ENCODE data around the gene PAGE1. TPM values are rescaled to one million over a fixed set of nuclear protein-coding genes. Genes with fewer than 3 reads are reported as not detected.
"Not testable (repeated sequence)": the region's sequence is repeated elsewhere in the genome, so short reads cannot be mapped to it uniquely, and the experiment has no call there.

PAGE1 gene, protein sequence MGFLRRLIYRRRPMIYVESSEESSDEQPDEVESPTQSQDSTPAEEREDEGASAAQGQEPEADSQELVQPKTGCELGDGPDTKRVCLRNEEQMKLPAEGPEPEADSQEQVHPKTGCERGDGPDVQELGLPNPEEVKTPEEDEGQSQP
- total RNA-seq = not detected

DNA sequence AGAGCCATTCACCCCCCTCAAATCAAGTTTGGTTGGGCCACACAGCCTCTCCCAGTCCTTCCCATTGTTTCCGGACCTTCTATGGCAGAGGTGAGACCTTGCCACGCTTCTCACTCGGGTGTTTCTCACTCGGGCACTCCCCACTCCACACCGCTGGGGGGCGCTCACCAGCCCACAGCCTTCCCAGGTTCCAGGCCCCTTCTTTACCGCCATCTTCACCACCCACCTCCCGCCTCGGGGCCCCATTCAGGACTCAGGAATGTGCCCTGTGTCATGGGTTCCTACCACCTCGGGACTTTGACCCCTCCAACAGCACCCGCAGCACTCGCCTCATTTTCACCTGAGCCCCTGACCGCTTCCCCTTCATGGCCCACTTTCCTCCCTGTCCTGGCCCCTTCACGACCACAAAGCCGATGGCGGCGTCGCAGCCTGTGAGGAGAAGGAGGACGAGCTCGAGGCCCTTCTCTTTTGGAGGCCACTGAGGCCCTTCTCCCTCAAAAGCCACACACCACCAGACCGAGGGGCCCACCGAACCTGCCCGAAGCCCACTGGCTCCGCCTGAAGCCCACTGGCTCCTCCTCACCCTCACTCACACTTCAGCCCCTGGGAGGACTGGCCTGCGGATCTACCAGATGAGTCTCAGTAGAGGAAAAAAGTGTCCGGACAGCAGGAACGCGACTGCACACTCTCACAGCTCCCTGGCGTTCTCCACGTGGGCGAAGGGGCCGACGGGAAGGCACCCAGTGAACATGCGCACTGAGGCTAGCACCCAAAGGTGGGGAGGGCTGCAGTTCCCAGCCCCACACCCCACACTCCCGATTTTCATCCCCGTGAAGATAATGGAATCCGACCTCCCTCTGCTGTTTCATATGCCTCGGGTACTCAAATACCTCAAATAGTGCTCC lies at the start of gene PAGE1:
Gene PAGE1, minus strand, starts transcription at position 709 of the 905 bp plus-strand sequence. CDS start 1,214 bp downstream, outside the sequence.
- H3K36me3 Mint-ChIP-seq (ENCODE audit: insufficient read depth in 2 of 2) = no peaks in the 10 kb centered on the region
- ATAC-seq (replicated peaks in 1 of 2) (no peak), DNase-seq (no peak)
- no peak within 1 kb of the TSS for H3K27ac Mint-ChIP-seq
- no peak within 1 kb of the TSS for H3K4me3 Mint-ChIP-seq
- H3K9me3 Mint-ChIP-seq = peaks cover 0 to 3% of the 10 kb centered on the region in 2 donors
- no peaks in the 10 kb centered on the region for H3K4me1 Mint-ChIP-seq (ENCODE audit: low read depth)
- H3K27me3 Mint-ChIP-seq (ENCODE audit: low read depth) = peaks cover 18% of the 10 kb centered on the region

DNA sequence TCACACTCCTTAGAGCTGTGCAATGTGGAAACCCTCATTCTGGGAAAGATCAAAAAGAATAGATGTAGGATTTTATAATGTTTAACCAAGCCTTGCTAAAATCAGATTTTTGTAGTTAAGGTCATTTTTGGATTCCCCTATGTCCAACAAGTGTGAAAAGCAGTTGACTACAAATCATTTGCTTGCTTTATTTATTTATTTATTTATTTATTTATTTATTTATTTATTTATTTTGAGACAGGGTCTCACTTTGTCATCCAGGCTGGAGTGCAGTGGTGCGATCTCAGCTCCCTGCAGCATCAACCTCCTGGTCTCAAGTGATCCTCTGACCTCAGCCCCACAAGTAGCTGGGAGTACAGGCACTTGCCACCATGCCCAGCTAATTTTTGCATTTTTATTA lies 45.7 kb upstream of the PAGE1 start:
- H3K4me3 Mint-ChIP-seq; H3K36me3 Mint-ChIP-seq (ENCODE audit: insufficient read depth in 2 of 2); DNase-seq; ATAC-seq (replicated peaks in 1 of 2); H3K9me3 Mint-ChIP-seq; H3K27ac Mint-ChIP-seq; H3K4me1 Mint-ChIP-seq (ENCODE audit: low read depth): not testable (repeated sequence)
- peaks cover 44% of the 10 kb centered on the region for H3K27me3 Mint-ChIP-seq (ENCODE audit: low read depth)

DNA sequence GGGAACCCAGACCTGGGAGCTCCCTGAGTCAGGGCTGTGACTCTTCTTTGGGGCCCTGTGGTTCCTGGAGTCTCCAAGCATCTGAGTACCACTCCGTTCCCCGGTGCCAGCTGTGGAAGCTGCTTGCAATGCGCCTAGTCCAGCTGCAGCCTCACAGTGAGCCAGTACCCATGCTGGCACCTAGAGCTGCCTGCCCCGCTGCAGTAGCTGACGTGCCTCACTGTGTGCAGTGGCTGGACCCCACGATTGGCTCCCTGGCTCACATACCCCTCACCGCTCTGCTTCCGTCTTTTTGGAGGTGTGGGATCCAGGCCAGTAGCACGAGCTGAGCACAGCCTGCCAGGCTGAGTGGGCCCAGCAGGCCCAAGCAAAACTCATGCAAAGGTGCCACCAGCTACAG lies 32.1 kb upstream of the PAGE1 start:
- Mint-ChIP-seq H3K9me3 (no peaks in the 10 kb centered on the region), H3K27ac (no peak overlapping the region), H3K4me3 (no peak overlapping the region), H3K27me3 (ENCODE audit: low read depth) (peaks cover 9% of the 10 kb centered on the region), H3K36me3 (ENCODE audit: insufficient read depth in 2 of 2) (no peaks in the 10 kb centered on the region), H3K4me1 (ENCODE audit: low read depth) (no peaks in the 10 kb centered on the region)
- ATAC-seq (replicated peaks in 1 of 2) (no peak), DNase-seq (no peak)

DNA sequence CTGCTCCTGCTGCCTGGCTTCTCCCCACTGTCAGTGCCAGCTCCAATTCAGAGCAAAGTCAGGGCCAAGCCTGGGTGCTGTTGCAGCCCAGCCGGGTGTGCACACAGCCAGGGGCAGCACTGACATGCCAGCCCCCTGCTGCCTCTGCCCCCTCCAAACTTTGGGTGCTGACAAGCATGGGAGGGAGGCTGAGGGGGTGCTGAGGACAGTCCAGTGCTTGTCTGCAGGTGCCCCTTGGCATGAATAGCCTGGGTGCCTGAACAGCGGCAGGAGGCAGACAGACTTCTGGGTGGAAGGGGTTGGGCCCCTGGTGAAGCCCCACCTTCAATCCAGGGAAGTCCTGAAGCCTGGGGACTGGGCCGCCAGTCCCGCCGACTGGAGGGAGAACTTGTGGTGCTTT lies 31.2 kb upstream of the PAGE1 start:
- ATAC-seq (replicated peaks in 1 of 2) = no peak
- Mint-ChIP-seq H3K27me3 (ENCODE audit: low read depth) (peaks cover 9% of the 10 kb centered on the region), H3K9me3 (no peaks in the 10 kb centered on the region), H3K4me1 (ENCODE audit: low read depth) (no peaks in the 10 kb centered on the region), H3K36me3 (ENCODE audit: insufficient read depth in 2 of 2) (no peaks in the 10 kb centered on the region), H3K4me3 (no peak overlapping the region), H3K27ac (no peak overlapping the region)
- DNase-seq = no peak

DNA sequence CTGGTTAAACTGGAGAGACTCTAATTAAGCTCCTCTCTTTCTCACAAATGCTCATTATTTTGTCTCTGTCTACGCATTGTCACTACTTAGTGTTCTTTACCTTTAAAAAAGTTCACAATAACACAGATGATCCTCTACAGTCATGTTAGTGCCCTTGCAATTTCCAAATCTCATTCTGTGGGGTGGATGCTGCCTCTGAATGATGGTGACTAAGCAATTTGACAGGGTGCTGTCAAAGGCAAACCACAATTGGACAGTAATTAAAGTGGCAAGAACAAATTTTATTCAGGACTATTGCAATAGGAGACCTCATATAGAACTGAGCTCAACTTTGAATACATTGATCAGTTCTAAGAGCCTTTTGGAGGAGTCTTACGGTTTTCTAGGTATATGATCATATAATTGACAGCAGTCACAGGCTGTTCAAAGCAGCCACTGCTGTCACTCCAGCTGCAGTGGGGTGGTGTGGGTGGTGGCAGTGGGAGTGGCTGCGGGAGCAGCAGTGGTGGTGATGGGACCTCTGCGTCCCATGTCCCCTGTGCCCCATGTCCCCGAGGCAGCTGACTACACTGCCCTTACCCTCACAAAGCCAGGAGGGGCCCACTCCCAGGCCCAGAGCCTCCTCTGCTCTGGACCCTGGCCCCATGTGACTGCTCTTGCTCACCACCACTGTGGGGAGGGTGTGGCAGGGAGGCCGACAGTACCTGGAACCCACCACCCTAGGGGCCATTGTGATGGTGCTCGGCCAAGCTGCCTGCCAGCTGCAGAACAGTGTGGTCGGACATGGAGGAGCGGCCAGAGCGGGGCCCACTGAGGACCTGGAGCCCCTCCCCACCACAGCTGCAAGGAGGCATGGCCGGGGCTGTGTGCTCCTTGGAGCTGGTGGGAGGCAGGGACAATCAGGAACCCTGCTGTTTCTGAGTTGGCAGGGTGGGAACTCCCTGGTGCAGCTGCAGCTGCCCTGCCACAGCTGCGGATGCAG lies 30.4 kb upstream of the PAGE1 start:
- peaks cover 11% of the 10 kb centered on the region for H3K27me3 Mint-ChIP-seq (ENCODE audit: low read depth)
- H3K4me3 Mint-ChIP-seq = no peak overlapping the region
- no peaks in the 10 kb centered on the region for H3K36me3 Mint-ChIP-seq (ENCODE audit: insufficient read depth in 2 of 2)
- no peak overlapping the region for H3K27ac Mint-ChIP-seq
- ATAC-seq (replicated peaks in 1 of 2) (no peak), DNase-seq (no peak)
- H3K9me3 Mint-ChIP-seq = no peaks in the 10 kb centered on the region
- H3K4me1 Mint-ChIP-seq (ENCODE audit: low read depth) = no peaks in the 10 kb centered on the region

DNA sequence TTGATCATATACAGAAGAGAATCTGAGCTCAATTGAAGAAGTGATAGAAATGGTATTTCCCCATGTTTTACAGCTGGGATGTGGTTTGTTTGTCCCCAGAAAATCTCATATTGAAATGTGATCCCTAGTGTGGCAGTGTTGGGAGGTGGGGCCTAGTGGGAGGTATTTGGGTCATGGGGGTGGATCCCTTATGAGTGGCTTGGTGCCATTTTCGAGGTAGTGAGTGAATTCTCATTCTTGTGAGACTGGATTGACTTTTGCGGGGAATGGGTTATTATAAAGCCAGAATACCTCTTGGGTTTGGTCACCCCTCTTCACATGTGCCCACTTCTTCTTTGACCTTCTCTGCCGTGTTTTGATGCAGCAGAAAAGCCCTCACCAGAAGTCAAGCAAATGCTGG lies 29.6 kb upstream of the PAGE1 start:
- no peak for ATAC-seq (replicated peaks in 1 of 2)
- Mint-ChIP-seq H3K4me1 (ENCODE audit: low read depth) (no peaks in the 10 kb centered on the region), H3K4me3 (no peak overlapping the region), H3K9me3 (no peaks in the 10 kb centered on the region), H3K27me3 (ENCODE audit: low read depth) (peaks cover 16% of the 10 kb centered on the region), H3K27ac (no peak overlapping the region), H3K36me3 (ENCODE audit: insufficient read depth in 2 of 2) (no peaks in the 10 kb centered on the region)
- no peak for DNase-seq

DNA sequence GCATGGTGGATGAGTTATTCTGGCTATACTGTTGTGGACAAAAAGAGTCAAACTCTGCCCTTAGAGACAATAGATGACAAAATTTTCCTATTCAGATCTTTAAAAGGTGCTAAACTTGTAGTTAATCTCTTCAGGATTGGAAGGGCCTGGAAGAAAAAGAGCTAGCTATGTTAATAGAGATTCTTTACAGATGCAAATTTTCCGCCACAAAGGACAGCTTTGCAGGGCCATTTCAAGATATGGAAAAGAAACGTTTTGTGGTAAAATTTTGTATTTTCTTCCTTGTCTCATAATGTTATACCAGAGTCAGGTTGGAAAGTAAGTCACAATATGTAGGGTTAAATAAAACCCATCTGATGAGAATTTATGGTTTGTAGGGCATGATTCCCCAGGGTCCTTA lies 24.3 kb upstream of the PAGE1 start:
- DNase-seq; H3K4me1 Mint-ChIP-seq (ENCODE audit: low read depth); H3K4me3 Mint-ChIP-seq; H3K9me3 Mint-ChIP-seq; H3K27ac Mint-ChIP-seq; ATAC-seq (replicated peaks in 1 of 2); H3K36me3 Mint-ChIP-seq (ENCODE audit: insufficient read depth in 2 of 2): not testable (repeated sequence)
- H3K27me3 Mint-ChIP-seq (ENCODE audit: low read depth) = peaks cover 46% of the 10 kb centered on the region

DNA sequence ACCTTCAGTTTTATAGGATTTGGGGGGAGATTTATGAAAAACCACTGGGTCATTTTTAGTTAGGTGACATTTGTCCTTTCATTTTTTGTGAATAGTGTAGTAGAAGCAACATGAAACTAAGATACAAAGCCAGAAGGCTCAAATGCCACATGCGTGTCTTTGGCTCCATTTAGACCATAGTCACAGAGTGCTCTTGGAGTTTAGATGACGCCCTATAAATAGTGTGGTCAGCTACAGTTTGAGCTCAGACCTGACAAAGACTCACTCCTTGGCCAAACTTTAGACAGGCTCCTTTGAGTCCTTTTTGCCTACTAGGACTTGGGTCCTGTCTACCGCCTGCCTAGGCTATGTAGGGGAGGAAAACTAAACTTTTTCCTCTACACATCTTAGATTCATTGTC lies 16.8 kb upstream of the PAGE1 start:
- Mint-ChIP-seq H3K27me3 (ENCODE audit: low read depth) (peaks cover 40% of the 10 kb centered on the region), H3K36me3 (ENCODE audit: insufficient read depth in 2 of 2) (no peaks in the 10 kb centered on the region), H3K9me3 (no peaks in the 10 kb centered on the region), H3K4me1 (ENCODE audit: low read depth) (no peaks in the 10 kb centered on the region), H3K27ac (no peak overlapping the region), H3K4me3 (no peak overlapping the region)
- ATAC-seq (replicated peaks in 1 of 2) = no peak
- DNase-seq = no peak

DNA sequence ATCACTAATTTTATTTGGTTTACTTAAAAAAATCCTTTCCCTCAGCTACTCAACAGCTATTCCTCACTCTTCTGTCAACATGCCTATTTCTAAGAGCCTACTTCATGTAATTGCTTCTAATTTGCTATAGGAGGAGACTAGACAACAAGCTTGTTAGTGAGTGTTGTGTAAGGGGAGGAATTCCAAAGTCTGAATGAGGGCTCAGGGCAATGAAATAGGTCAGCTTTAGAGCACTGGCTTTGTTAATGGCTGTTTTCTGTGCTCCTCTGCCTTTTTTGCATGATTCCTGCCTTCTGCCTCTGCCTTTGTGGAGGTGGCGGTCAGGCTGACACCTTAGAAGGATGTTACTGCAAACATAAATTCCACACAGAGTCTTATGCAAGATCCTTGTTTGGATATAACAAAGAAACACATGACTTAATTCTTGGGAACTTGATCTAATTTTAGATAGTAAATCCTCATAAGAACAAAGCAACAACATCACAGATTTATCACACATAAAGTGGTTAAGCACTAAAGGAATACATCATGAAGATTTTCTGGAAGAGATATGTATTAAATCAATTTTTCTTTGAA lies 15.0 kb upstream of the PAGE1 start:
- H3K36me3 Mint-ChIP-seq (ENCODE audit: insufficient read depth in 2 of 2) = no peaks in the 10 kb centered on the region
- H3K4me1 Mint-ChIP-seq (ENCODE audit: low read depth) = no peaks in the 10 kb centered on the region
- peaks cover 51% of the 10 kb centered on the region for H3K27me3 Mint-ChIP-seq (ENCODE audit: low read depth)
- H3K27ac Mint-ChIP-seq = no peak overlapping the region
- DNase-seq (no peak), ATAC-seq (replicated peaks in 1 of 2) (no peak)
- no peaks in the 10 kb centered on the region for H3K9me3 Mint-ChIP-seq
- H3K4me3 Mint-ChIP-seq = no peak overlapping the region

DNA sequence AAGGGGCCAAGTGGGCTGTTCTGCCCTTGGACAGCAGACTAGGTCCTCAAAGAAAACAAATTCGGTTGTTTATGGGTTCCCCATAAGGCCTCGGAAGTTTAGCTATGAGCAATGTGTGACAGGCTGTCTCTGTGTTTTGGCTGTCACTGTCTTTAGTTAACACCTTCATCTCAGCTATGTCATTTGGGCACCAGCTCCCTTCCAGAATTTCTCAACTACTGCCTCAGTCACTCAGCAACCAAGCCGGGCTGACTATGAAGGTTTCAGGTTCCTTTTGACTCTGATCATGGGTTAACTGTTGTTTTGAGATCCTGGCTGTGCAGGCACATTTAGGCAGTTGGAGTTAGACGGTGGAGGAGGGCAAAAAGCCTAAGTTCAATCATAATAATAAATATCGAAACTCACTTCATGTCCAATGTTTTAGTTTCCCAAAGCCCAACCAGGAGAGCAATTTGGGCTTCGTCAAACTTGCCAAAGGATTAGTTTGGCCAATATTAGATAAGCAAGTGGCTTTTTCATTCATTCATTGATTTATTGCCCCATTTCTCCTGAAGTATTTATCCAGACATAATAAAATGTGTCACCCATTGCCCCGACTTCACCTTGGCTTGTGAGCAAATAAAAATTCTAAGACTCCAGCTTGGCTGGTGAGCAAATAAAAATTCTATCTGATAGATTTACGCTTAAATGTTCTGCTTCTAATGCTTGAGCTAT lies 9.1 kb upstream of the PAGE1 start:
- no peaks in the 10 kb centered on the region for H3K36me3 Mint-ChIP-seq (ENCODE audit: insufficient read depth in 2 of 2)
- no peaks in the 10 kb centered on the region for H3K4me1 Mint-ChIP-seq (ENCODE audit: low read depth)
- H3K4me3 Mint-ChIP-seq = peak overlapping the region in 1 of 2 donors; percentile 47
- ATAC-seq (replicated peaks in 1 of 2) = peak; percentile 72 to 98
- DNase-seq = peak; percentile 5 to 19
- H3K27me3 Mint-ChIP-seq (ENCODE audit: low read depth) = peaks cover 45% of the 10 kb centered on the region
- H3K27ac Mint-ChIP-seq = no peak overlapping the region
- no peaks in the 10 kb centered on the region for H3K9me3 Mint-ChIP-seq

DNA sequence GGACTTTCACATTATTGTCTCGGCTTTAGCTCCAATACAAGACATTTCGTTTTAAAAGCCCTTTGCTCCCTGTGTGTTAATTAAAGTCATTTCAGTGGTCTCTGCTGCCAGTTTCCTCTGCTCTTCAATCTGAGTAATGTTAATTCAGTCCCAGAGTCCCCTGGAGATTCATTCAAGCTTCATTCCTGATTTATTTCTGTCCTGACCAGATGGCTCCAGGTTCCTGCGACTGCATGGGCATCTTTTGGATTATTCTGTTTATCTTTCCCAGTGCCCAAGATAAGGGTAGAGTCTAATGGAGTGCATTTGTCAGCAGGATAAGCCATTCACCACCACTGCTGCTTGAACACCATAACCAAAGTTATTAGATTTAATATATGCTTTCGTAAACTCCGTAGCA lies 6.1 kb upstream of the PAGE1 start:
- H3K9me3 Mint-ChIP-seq = no peaks in the 10 kb centered on the region
- ATAC-seq (replicated peaks in 1 of 2) (no peak), DNase-seq (no peak)
- H3K4me1 Mint-ChIP-seq (ENCODE audit: low read depth) = no peaks in the 10 kb centered on the region
- H3K27ac Mint-ChIP-seq = no peak overlapping the region
- H3K36me3 Mint-ChIP-seq (ENCODE audit: insufficient read depth in 2 of 2) = no peaks in the 10 kb centered on the region
- peaks cover 33% of the 10 kb centered on the region for H3K27me3 Mint-ChIP-seq (ENCODE audit: low read depth)
- no peak overlapping the region for H3K4me3 Mint-ChIP-seq

DNA sequence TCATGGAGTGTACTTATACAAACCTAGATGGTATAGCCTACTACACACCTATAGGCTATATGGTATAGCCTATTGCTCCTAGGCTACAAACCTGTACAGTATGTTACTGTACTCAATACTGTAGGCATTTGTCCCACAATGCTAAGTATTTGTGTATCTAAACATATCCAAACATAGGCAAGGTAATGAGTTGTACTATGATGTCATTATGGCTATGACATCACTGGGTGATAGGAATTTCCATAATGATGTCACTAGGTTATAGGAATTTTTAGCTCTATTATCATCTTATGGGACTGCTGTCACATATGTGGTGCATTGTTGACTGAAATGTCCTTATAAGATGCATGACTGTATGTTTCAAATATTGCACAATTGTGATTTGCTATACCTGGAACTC lies 5.5 kb upstream of the PAGE1 start:
- no peaks in the 10 kb centered on the region for H3K9me3 Mint-ChIP-seq
- H3K36me3 Mint-ChIP-seq (ENCODE audit: insufficient read depth in 2 of 2) = no peaks in the 10 kb centered on the region
- no peak overlapping the region for H3K27ac Mint-ChIP-seq
- peaks cover 27% of the 10 kb centered on the region for H3K27me3 Mint-ChIP-seq (ENCODE audit: low read depth)
- ATAC-seq (replicated peaks in 1 of 2) (no peak), DNase-seq (no peak)
- no peaks in the 10 kb centered on the region for H3K4me1 Mint-ChIP-seq (ENCODE audit: low read depth)
- H3K4me3 Mint-ChIP-seq = no peak overlapping the region

All from activated T-cell treated with anti-CD3 and anti-CD28 coated beads, Interleukin-2, amount 50 U/mL, for 72 hours (primary cell).